AG04450 (cell line): Measurements from ENCODE around the gene CHI3L1. TPM values are rescaled to one million over a fixed set of nuclear protein-coding genes. Genes with fewer than 3 reads are reported as not detected.

ENCODE experiments used
- CTCF ChIA-PET: fragments of 300-600, 350-600 bp; formaldehyde crosslinking; extraction: SDS; loops from one replicate; lab custom pipeline; 2022; ENCODE audit warnings: antibody characterized with exemption, inconsistent platforms; lab: Charles Lee
- POLR2A ChIA-PET: fragments of 350-600 bp; formaldehyde crosslinking; extraction: SDS; loops from one replicate; lab custom pipeline; 2021; ENCODE audit warnings: antibody characterized with exemption, inconsistent platforms; lab: Yijun Ruan, JAX
- DNase-seq: peaks from one replicate; pipeline ENCODE4 v3.0.0-alpha.2; 2011; ENCODE audit warnings: low read depth, low spot score
- H3K27ac ChIP-seq: one replicate; pipeline ENCODE4 v1.5.1; 2012; ENCODE audit warnings: low read depth, low read length, control low read depth
- H3K27me3 ChIP-seq: one replicate; pipeline ENCODE4 v1.6.0; 2012; ENCODE audit warnings: low read length; ENCODE audit not compliant: control insufficient read depth, insufficient read depth
- H3K4me3 ChIP-seq: 2 replicates; pipeline ENCODE4 v1.5.1; 2011; ENCODE audit warnings: mild to moderate bottlenecking, low read depth, low read length, control low read depth
- H3K9me3 ChIP-seq: 2 replicates; pipeline ENCODE4 v1.5.1; 2012; ENCODE audit warnings: low read length; ENCODE audit not compliant: control insufficient read depth, insufficient read depth
- polyA plus RNA-seq: library from polyadenylated mRNA; depleted of rRNA; stranded (reverse); fragments of >200 nt; gene quantifications from 2 replicates; pipeline ENCODE4 v1.2.3, GENCODE V29; 2011
- TF ChIP-seq, protein P1 (sequence below): IDR thresholded peaks from 2 replicates; pipeline ENCODE4 v1.5.1; 2011; ENCODE audit warnings: low read depth, low read length, control low read depth, inconsistent platforms

Gene CHI3L1
- polyA plus RNA-seq, 1 experiment: 6.4 TPM

DNA sequence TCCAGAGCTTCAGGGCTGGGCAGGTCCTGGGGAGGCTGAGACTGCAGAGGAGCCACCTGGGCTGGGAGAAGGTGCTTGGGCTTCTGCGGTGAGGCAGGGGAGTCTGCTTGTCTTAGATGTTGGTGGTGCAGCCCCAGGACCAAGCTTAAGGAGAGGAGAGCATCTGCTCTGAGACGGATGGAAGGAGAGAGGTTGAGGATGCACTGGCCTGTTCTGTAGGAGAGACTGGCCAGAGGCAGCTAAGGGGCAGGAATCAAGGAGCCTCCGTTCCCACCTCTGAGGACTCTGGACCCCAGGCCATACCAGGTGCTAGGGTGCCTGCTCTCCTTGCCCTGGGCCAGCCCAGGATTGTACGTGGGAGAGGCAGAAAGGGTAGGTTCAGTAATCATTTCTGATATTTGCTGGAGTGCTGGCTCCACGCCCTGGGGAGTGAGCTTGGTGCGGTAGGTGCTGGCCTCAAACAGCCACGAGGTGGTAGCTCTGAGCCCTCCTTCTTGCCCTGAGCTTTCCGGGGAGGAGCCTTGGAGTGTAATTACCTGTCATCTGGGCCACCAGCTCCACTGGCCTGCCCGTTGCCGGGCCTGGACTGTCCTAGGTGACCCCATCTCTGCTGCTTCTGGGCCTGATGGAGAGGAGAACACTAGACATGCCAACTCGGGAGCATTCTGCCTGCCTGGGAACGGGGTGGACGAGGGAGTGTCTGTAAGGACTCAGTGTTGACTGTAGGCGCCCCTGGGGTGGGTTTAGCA lies 20.1 kb downstream of the CHI3L1 start:
- ChIA-PET POLR2A (no interaction called here), CTCF (interaction anchor here (1.0 to 3.2 kb wide), 2 partner anchors 50 to 101 kb away, joined by 3 to 15 read pairs; no protein-coding TSS in a partner anchor)
- Histone ChIP-seq H3K27me3 (peaks cover 32% of the 10 kb centered on the region), H3K4me3 (no peak overlapping the region), H3K27ac (no peak overlapping the region), H3K9me3 (peaks cover 2% of the 10 kb centered on the region; the same call in 1 of the 2 replicates)
- TF ChIP-seq, protein P1, sequence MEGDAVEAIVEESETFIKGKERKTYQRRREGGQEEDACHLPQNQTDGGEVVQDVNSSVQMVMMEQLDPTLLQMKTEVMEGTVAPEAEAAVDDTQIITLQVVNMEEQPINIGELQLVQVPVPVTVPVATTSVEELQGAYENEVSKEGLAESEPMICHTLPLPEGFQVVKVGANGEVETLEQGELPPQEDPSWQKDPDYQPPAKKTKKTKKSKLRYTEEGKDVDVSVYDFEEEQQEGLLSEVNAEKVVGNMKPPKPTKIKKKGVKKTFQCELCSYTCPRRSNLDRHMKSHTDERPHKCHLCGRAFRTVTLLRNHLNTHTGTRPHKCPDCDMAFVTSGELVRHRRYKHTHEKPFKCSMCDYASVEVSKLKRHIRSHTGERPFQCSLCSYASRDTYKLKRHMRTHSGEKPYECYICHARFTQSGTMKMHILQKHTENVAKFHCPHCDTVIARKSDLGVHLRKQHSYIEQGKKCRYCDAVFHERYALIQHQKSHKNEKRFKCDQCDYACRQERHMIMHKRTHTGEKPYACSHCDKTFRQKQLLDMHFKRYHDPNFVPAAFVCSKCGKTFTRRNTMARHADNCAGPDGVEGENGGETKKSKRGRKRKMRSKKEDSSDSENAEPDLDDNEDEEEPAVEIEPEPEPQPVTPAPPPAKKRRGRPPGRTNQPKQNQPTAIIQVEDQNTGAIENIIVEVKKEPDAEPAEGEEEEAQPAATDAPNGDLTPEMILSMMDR: peak; percentile 35
- no peak for DNase-seq

DNA sequence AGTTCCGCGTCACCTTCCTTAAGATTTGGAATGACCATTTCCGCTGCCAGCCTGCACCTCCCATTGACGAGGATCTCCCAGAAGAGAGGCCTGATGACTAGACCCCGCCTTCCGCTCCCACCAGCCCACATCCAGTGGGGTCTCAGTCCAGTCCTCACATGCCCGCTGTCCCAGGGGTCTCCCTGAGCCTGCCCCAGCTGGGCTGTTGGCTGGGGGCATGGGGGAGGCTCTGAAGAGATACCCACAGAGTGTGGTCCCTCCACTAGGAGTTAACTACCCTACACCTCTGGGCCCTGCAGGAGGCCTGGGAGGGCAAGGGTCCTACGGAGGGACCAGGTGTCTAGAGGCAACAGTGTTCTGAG lies 20.7 kb downstream of the CHI3L1 start:
- peaks cover 34% of the 10 kb centered on the region for H3K27me3 ChIP-seq
- ChIA-PET POLR2A (no interaction called here), CTCF (interaction anchor here (1.0 to 3.2 kb wide), 2 partner anchors 51 to 101 kb away, joined by 3 to 15 read pairs; no protein-coding TSS in a partner anchor)
- H3K9me3 ChIP-seq: no peaks in the 10 kb centered on the region; the same call in 1 of the 2 replicates
- TF ChIP-seq, protein P1: no peak
- no peak for DNase-seq
- no peak overlapping the region for H3K27ac ChIP-seq
- H3K4me3 ChIP-seq: no peak overlapping the region

DNA sequence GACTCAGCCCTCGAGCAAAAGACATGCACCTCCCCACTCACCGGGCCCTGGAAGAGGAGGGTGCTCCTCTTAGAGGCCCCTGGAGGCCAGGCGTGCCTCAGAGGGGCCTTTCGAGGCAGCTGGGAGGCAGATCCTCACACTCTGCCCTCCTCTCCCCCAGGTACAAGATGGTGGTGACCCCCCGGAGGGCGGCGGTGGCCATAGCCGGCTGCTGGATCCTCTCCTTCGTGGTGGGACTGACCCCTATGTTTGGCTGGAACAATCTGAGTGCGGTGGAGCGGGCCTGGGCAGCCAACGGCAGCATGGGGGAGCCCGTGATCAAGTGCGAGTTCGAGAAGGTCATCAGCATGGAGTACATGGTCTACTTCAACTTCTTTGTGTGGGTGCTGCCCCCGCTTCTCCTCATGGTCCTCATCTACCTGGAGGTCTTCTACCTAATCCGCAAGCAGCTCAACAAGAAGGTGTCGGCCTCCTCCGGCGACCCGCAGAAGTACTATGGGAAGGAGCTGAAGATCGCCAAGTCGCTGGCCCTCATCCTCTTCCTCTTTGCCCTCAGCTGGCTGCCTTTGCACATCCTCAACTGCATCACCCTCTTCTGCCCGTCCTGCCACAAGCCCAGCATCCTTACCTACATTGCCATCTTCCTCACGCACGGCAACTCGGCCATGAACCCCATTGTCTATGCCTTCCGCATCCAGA lies 21.3 kb downstream of the CHI3L1 start:
- no peak for DNase-seq
- H3K27ac ChIP-seq: no peak overlapping the region
- H3K9me3 ChIP-seq: no peaks in the 10 kb centered on the region; the same call in 1 of the 2 replicates
- H3K4me3 ChIP-seq: no peak overlapping the region
- H3K27me3 ChIP-seq: peaks cover 37% of the 10 kb centered on the region
- POLR2A ChIA-PET: no interaction called here
- CTCF ChIA-PET: interaction anchor here (0.6 to 3.2 kb wide), 2 partner anchors 51 to 172 kb away, joined by 3 to 15 read pairs; no protein-coding TSS in a partner anchor
- TF ChIP-seq, protein P1: no peak

DNA sequence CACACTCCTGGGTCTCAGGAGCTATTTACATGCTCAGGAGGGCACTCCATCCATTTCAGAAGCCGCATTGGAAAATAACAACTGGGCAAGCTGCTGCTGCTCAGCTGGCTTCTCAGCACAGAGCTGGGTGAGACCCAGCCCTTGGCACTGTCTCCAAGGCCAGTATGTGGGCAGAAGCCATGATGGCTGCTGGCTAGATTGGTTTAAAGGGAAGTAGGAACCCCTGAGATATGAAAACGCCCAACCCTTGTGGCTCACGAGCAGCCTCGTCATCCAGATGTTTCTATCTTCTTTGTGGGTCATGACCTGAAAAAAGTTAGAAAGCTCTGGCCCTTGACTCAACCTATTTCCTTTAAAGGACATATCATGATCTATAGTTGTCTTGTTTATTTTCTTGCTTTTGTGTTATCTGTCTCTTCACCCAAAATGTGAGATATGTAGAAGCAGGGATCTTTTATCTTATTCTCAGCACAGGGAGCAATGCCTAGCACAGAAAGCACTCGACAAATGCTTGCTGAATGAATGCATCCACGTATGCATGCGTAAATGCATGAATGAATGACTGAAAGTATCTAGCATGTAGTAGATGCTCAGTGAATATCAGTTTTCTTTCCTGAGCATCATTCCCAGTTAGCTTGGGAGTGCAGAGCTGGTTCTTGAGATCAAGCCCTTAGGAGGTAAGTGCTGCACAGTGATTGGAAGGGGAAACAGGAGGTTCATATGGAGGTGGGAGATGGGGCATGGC lies 22.4 kb downstream of the CHI3L1 start:
- no peak overlapping the region for H3K4me3 ChIP-seq
- TF ChIP-seq, protein P1: no peak
- H3K9me3 ChIP-seq: no peaks in the 10 kb centered on the region; the same call in 1 of the 2 replicates
- no peak for DNase-seq
- no peak overlapping the region for H3K27ac ChIP-seq
- ChIA-PET POLR2A (no interaction called here), CTCF (interaction anchor here (3.2 kb wide), 1 partner anchor 53 kb away, joined by 15 read pairs; no protein-coding TSS in a partner anchor)
- H3K27me3 ChIP-seq: peaks cover 45% of the 10 kb centered on the region
